ENCODE data around the gene IQSEC1. TPM values are rescaled to one million over a fixed set of nuclear protein-coding genes. Genes with fewer than 3 reads are reported as not detected.

The IQSEC1 gene
- polyA plus RNA-seq, 1 donor (not counting 4 experiments of a cell fraction or from before 2014, with no cell fraction given), result 2.8 TPM

- Histone ChIP-seq H3K79me2 (ENCODE audit: control insufficient read depth, insufficient read depth, low read length) (no peaks in the 10 kb centered on the region), H3K9me3 (ENCODE audit: control insufficient read depth, low read depth, low read length) (no peaks in the 10 kb centered on the region), H3K27ac (ENCODE audit: control insufficient read depth, insufficient read depth, low read length) (no peak overlapping the region), H3K9me1 (ENCODE audit: control insufficient read depth, extremely low read depth, insufficient read depth, low read length) (no peaks in the 10 kb centered on the region), H3K36me3 (ENCODE audit: control insufficient read depth in 2 of 2, extremely low read depth in 1 of 2, insufficient read depth in 2 of 2, low read length in 2 of 2) (no peaks in the 10 kb centered on the region), H3K4me3 (ENCODE audit: control insufficient read depth in 2 of 3, extremely low read depth in 1 of 3, insufficient read depth in 2 of 3, low read depth in 1 of 3, low read length in 3 of 3) (no peak overlapping the region), H2AFZ (ENCODE audit: control insufficient read depth, low read length) (no peak overlapping the region), H4K20me1 (ENCODE audit: control insufficient read depth, extremely low read depth, insufficient read depth, low read length) (no peaks in the 10 kb centered on the region), H3K9ac (ENCODE audit: control insufficient read depth, extremely low read depth, insufficient read depth, low read length) (no peak overlapping the region), H3K4me2 (ENCODE audit: control insufficient read depth, extremely low read depth, insufficient read depth, low read depth, low read length) (no peak overlapping the region), H3K27me3 (ENCODE audit: control insufficient read depth, extremely low read depth, insufficient read depth, low read length) (peaks cover 32% of the 10 kb centered on the region), H3K4me1 (ENCODE audit: control insufficient read depth, extremely low read depth, insufficient read depth, low read length) (no peaks in the 10 kb centered on the region)
- no peak for TF ChIP-seq CTCF (optimal IDR thresholded peaks at IDR 0.05 in 1 of 3, IDR thresholded peaks at IDR 0.05 in 1 of 3, conservative IDR thresholded peaks at IDR 0.05 in 1 of 3; ENCODE audit: extremely low read depth in 1 of 3, insufficient read depth in 2 of 3, low read length in 3 of 3)
- no peak for TF ChIP-seq EZH2 (IDR thresholded peaks at IDR 0.05; ENCODE audit: low read length)
- no peak for FAIRE-seq
- DNase-seq (ENCODE audit: low read depth, low spot score), result no peak
- dilution Hi-C loops (cut with MboI; ENCODE audit: extremely low pct_ligation_motif_present, low sequenced_read_pairs), result no loop called here
Measured at GRCh38 chr3:13079510-13079909, 6.3 kb upstream of the IQSEC1 start.

GRCh38 chr3:13079051-13079450 is 5.8 kb upstream of the IQSEC1 start:
- Histone ChIP-seq H3K9me3 (ENCODE audit: control insufficient read depth, low read depth, low read length) (no peaks in the 10 kb centered on the region), H3K4me3 (ENCODE audit: control insufficient read depth in 2 of 3, extremely low read depth in 1 of 3, insufficient read depth in 2 of 3, low read depth in 1 of 3, low read length in 3 of 3) (no peak overlapping the region), H3K79me2 (ENCODE audit: control insufficient read depth, insufficient read depth, low read length) (no peaks in the 10 kb centered on the region), H3K27me3 (ENCODE audit: control insufficient read depth, extremely low read depth, insufficient read depth, low read length) (peaks cover 36% of the 10 kb centered on the region), H2AFZ (ENCODE audit: control insufficient read depth, low read length) (no peak overlapping the region), H4K20me1 (ENCODE audit: control insufficient read depth, extremely low read depth, insufficient read depth, low read length) (no peaks in the 10 kb centered on the region), H3K9ac (ENCODE audit: control insufficient read depth, extremely low read depth, insufficient read depth, low read length) (no peak overlapping the region), H3K36me3 (ENCODE audit: control insufficient read depth in 2 of 2, extremely low read depth in 1 of 2, insufficient read depth in 2 of 2, low read length in 2 of 2) (no peaks in the 10 kb centered on the region), H3K27ac (ENCODE audit: control insufficient read depth, insufficient read depth, low read length) (no peak overlapping the region), H3K9me1 (ENCODE audit: control insufficient read depth, extremely low read depth, insufficient read depth, low read length) (no peaks in the 10 kb centered on the region), H3K4me1 (ENCODE audit: control insufficient read depth, extremely low read depth, insufficient read depth, low read length) (no peaks in the 10 kb centered on the region), H3K4me2 (ENCODE audit: control insufficient read depth, extremely low read depth, insufficient read depth, low read depth, low read length) (no peak overlapping the region)
- TF ChIP-seq CTCF (optimal IDR thresholded peaks at IDR 0.05 in 1 of 3, IDR thresholded peaks at IDR 0.05 in 1 of 3, conservative IDR thresholded peaks at IDR 0.05 in 1 of 3; ENCODE audit: extremely low read depth in 1 of 3, insufficient read depth in 2 of 3, low read length in 3 of 3) (no peak), EZH2 (IDR thresholded peaks at IDR 0.05; ENCODE audit: low read length) (no peak)
- FAIRE-seq, result no peak
- no peak for DNase-seq (ENCODE audit: low read depth, low spot score)
- dilution Hi-C loops (cut with MboI; ENCODE audit: extremely low pct_ligation_motif_present, low sequenced_read_pairs), result no loop called here
